ENCODE measurements around the gene NHLRC1. TPM values are rescaled to one million over a fixed set of nuclear protein-coding genes. Genes with fewer than 3 reads are reported as not detected.

NHLRC1 gene
- total and polyA plus RNA-seq, 2 of the 13 experiments (the other 11 are each of a cell fraction or from before 2014, with no cell fraction given), result 0.04 to 0.11 TPM

GRCh38 chr6:18117136-18117535 is 5.3 kb downstream of the NHLRC1 start:
- ATAC-seq, result no peak
- H3K9me3 ChIP-seq (ENCODE audit: low read length), result no peaks in the 10 kb centered on the region
- H3K27ac ChIP-seq (ENCODE audit: extremely low read length, insufficient read depth, low read length), result no peak overlapping the region
- no peak overlapping the region for H3K4me2 ChIP-seq (ENCODE audit: low read depth, low read length)
- in situ Hi-C loops (cut with HindIII; ENCODE audit: extremely low pct_ligation_motif_present, low pct_unique_long_range_greater_than_20kb) (no loop called here), intact Hi-C loops (cut with micrococcal nuclease; ENCODE audit: unreplicated experiment) (no loop called here)
- no peaks in the 10 kb centered on the region for H4K20me1 ChIP-seq (ENCODE audit: insufficient read depth, low read length)
- CTCF ChIA-PET (ENCODE audit: low intra/inter-chr PET ratio, low total read pairs), result no interaction called here
- no peak overlapping the region for H3K4me3 ChIP-seq (replicated peaks in 1 of 3; ENCODE audit: insufficient read depth in 1 of 3, low read depth in 2 of 3, low read length in 3 of 3)
- no peak overlapping the region for H2AFZ ChIP-seq (ENCODE audit: low read length)
- no peaks in the 10 kb centered on the region for H3K27me3 ChIP-seq (ENCODE audit: control insufficient read depth in 1 of 2, insufficient read depth in 2 of 2, low read length in 2 of 2)
- WGBS (ENCODE audit: low lambda C conversion rate), result 71% methylated on average over 5 of the region's 5 CpGs
- POLR2A ChIA-PET, result no interaction called here
- TF ChIP-seq NBN (conservative IDR thresholded peaks at IDR 0.05) (no peak), ZNF253 (CRISPR knock-in tag; IDR thresholded peaks at IDR 0.05; ENCODE audit: borderline replicate concordance) (no peak), PRPF4 (IDR thresholded peaks at IDR 0.05; ENCODE audit: low read depth, low read length, poor library complexity, severe bottlenecking) (no peak), GATAD1 (CRISPR knock-in tag; IDR thresholded peaks at IDR 0.05) (no peak), GLI4 (CRISPR knock-in tag; IDR thresholded peaks at IDR 0.05; ENCODE audit: borderline replicate concordance) (no peak), CBX1 (IDR thresholded peaks at IDR 0.05; ENCODE audit: low read depth) (no peak), SATB2 (CRISPR knock-in tag; IDR thresholded peaks at IDR 0.05) (no peak), ZSCAN30 (CRISPR knock-in tag; IDR thresholded peaks at IDR 0.05) (no peak), IKZF1 (IDR thresholded peaks at IDR 0.05) (no peak), ZNF777 (CRISPR knock-in tag; IDR thresholded peaks at IDR 0.05) (no peak), BRD4 (CRISPR knock-in tag; IDR thresholded peaks at IDR 0.05) (no peak), HDAC1 (CRISPR knock-in tag; IDR thresholded peaks at IDR 0.05) (no peak)
- TF ChIP-seq, protein P1, sequence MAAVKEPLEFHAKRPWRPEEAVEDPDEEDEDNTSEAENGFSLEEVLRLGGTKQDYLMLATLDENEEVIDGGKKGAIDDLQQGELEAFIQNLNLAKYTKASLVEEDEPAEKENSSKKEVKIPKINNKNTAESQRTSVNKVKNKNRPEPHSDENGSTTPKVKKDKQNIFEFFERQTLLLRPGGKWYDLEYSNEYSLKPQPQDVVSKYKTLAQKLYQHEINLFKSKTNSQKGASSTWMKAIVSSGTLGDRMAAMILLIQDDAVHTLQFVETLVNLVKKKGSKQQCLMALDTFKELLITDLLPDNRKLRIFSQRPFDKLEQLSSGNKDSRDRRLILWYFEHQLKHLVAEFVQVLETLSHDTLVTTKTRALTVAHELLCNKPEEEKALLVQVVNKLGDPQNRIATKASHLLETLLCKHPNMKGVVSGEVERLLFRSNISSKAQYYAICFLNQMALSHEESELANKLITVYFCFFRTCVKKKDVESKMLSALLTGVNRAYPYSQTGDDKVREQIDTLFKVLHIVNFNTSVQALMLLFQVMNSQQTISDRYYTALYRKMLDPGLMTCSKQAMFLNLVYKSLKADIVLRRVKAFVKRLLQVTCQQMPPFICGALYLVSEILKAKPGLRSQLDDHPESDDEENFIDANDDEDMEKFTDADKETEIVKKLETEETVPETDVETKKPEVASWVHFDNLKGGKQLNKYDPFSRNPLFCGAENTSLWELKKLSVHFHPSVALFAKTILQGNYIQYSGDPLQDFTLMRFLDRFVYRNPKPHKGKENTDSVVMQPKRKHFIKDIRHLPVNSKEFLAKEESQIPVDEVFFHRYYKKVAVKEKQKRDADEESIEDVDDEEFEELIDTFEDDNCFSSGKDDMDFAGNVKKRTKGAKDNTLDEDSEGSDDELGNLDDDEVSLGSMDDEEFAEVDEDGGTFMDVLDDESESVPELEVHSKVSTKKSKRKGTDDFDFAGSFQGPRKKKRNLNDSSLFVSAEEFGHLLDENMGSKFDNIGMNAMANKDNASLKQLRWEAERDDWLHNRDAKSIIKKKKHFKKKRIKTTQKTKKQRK (IDR thresholded peaks at IDR 0.05; ENCODE audit: low read length), result no peak
- TF ChIP-seq, protein P2, sequence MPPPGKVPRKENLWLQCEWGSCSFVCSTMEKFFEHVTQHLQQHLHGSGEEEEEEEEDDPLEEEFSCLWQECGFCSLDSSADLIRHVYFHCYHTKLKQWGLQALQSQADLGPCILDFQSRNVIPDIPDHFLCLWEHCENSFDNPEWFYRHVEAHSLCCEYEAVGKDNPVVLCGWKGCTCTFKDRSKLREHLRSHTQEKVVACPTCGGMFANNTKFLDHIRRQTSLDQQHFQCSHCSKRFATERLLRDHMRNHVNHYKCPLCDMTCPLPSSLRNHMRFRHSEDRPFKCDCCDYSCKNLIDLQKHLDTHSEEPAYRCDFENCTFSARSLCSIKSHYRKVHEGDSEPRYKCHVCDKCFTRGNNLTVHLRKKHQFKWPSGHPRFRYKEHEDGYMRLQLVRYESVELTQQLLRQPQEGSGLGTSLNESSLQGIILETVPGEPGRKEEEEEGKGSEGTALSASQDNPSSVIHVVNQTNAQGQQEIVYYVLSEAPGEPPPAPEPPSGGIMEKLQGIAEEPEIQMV (CRISPR knock-in tag; IDR thresholded peaks at IDR 0.05; ENCODE audit: low read depth), result no peak
- TF ChIP-seq, protein P3, sequence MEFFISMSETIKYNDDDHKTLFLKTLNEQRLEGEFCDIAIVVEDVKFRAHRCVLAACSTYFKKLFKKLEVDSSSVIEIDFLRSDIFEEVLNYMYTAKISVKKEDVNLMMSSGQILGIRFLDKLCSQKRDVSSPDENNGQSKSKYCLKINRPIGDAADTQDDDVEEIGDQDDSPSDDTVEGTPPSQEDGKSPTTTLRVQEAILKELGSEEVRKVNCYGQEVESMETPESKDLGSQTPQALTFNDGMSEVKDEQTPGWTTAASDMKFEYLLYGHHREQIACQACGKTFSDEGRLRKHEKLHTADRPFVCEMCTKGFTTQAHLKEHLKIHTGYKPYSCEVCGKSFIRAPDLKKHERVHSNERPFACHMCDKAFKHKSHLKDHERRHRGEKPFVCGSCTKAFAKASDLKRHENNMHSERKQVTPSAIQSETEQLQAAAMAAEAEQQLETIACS (CRISPR knock-in tag; IDR thresholded peaks at IDR 0.05), result no peak
- DNase-seq (ENCODE audit: low spot score), result no peak
- no peak overlapping the region for H3K9ac ChIP-seq (ENCODE audit: insufficient read depth, low read depth, low read length)
- no peaks in the 10 kb centered on the region for H3K36me3 ChIP-seq (replicated peaks in 1 of 2; ENCODE audit: control insufficient read depth in 1 of 2, insufficient read depth in 2 of 2, low read length in 2 of 2)
- no peaks in the 10 kb centered on the region for H3K79me2 ChIP-seq (ENCODE audit: insufficient read depth, low read length)
- H3K4me1 ChIP-seq (ENCODE audit: insufficient read depth, low read length), result peaks cover 13% of the 10 kb centered on the region
- BruUV-seq (replicated peaks), result no TSS peak
- no peak for FAIRE-seq
